Loucy (cell line): Measurements from ENCODE around the gene ZBTB34.

ENCODE experiments used
- EZH2phosphoT487 ChIP-seq: fragments of 200-600 bp; IDR thresholded peaks from 2 replicates; pipeline ENCODE4 v1.6.1; 2018; ENCODE audit warnings: antibody characterized with exemption, mild to moderate bottlenecking, moderate library complexity, borderline replicate concordance
- TF ChIP-seq, protein P1 (sequence below): fragments of 200-600 bp; sonication (generic); conservative IDR thresholded peaks from 2 replicates; pipeline ENCODE4 v1.5.1; 2014; ENCODE audit warnings: mild to moderate bottlenecking, antibody characterized with exemption, low read length

DNA sequence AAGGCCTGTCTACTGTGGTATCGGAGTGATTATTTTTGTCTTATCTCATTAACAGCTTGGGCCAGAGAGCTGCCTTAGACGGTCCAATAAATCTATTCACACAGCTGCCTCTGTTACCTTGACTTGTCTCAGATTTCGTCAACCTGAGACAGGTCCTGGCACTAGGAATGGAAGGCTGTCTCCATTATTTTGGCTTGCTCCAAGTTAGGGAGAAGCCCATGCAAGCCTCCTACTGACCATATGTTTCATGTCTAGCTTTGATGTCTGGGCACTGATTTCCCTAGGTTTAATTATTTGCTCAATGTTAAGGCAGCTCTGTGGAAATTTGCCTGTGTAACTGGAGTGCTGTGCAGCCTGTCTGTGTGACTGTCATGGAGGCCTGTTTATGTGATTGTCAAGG, 41.8 kb downstream of the ZBTB34 start:
- TF ChIP-seq, protein P1, sequence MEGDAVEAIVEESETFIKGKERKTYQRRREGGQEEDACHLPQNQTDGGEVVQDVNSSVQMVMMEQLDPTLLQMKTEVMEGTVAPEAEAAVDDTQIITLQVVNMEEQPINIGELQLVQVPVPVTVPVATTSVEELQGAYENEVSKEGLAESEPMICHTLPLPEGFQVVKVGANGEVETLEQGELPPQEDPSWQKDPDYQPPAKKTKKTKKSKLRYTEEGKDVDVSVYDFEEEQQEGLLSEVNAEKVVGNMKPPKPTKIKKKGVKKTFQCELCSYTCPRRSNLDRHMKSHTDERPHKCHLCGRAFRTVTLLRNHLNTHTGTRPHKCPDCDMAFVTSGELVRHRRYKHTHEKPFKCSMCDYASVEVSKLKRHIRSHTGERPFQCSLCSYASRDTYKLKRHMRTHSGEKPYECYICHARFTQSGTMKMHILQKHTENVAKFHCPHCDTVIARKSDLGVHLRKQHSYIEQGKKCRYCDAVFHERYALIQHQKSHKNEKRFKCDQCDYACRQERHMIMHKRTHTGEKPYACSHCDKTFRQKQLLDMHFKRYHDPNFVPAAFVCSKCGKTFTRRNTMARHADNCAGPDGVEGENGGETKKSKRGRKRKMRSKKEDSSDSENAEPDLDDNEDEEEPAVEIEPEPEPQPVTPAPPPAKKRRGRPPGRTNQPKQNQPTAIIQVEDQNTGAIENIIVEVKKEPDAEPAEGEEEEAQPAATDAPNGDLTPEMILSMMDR: no peak
- TF ChIP-seq EZH2phosphoT487: no peak
